COR-L47 (cell line): ENCODE data around the gene DPY19L2.
"Not testable (repeated sequence)": the region's sequence is repeated elsewhere in the genome, so short reads cannot be mapped to it uniquely, and the experiment has no call there.

Source experiments
- DNase-seq: peaks from one replicate; lab custom pipeline; 2025; lab: John Stamatoyannopoulos, UW

Gene DPY19L2

GRCh38 chr12:63663005-63663404, 5.3 kb downstream of the DPY19L2 start:
- DNase-seq: not testable (repeated sequence)

- DNase-seq: not testable (repeated sequence)
Observed at GRCh38 chr12:63658501-63658900, 9.8 kb downstream of the DPY19L2 start.

- DNase-seq: not testable (repeated sequence)
Observed at GRCh38 chr12:63656407-63656806, 11.9 kb downstream of the DPY19L2 start.

DNA sequence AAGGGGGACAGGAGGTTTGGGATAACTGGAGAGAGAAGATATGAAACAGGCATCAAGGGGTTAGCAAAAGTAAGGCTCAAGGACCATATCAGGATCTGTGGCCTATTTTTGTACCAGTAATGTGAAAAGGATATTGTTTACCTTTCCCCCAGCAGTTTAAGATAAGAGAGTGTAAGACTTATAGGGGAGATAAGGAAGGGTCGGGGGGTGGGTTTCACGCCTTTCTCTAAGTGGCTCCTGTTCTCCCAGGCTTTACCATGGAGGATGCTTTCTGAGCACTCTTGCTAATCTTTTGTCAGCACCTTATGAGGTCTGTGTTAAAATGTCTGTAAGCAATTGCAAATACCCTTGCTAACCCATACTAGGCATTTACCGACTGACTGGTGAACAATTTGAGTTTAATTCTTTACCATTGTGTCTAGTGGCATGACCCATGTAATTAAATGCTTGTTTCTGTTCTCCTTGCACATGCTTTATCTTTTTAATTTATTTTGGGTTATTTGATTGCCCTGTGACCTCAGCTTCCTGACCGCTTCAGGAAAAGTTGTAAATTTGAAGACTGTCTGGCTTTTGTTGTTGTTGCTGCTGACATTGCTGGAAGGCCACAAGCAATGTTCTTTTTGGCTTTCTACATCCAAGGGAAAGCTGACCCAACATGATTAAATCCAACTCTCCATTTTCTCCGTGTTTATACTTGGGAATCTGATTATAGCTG, 12.6 kb downstream of the DPY19L2 start:
- DNase-seq: not testable (repeated sequence)

GRCh38 chr12:63654481-63654880, 13.8 kb downstream of the DPY19L2 start:
- DNase-seq: not testable (repeated sequence)

GRCh38 chr12:63649517-63649916, 18.8 kb downstream of the DPY19L2 start:
- not testable (repeated sequence) for DNase-seq

DNA sequence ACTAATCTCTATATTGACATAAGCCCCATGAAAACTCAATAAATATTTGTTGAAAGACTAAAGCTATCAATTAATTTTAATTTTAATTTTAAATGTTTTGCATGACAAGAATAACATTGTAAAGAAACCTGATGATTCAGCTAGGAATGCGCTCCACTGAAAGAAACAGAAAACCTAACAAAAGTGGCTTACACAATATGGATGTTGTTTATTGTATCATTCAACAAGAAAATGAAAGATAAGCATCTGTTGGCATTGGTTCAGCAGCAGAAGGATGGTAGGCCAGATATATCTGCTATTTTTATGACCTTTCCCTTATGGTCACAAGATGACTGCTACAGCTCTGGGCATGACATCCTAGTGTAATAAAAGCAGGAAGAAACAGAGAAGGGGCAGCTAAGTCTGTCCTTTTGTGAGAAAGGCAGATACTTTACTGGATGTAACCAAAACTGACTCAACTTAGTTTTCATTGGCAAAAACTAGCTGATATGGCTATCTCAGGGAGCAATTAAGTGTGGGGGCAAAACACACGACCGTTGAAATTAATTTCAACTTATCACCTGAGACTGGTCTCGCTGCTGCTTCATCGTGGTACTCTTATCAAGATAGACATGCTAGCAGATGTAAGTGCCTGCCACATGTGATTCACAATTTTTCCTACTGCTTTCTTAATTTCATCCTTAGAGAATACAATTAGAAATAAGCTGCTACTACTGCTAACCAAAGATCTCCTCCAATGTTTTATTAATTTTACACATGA, 24.7 kb downstream of the DPY19L2 start:
- not testable (repeated sequence) for DNase-seq

DNA sequence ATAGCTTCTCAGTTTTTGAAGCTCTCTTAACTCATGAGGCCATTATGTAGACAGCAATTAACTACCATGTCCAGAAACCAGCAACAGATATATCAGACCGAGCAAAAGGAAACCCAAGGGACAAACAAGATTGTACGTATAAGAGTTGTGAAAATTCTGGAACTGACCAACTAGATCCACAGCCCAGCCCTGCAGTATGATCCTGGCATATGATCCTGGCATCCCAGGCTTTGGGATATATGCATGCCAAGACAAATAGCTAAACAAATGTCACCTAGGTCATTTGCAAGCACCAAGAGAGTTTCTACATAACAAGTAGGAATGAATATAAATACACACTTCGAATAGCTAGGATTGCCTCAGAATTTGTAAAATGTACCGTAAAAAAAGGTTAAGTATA, 44.0 kb downstream of the DPY19L2 start:
- DNase-seq: not testable (repeated sequence)

DNA sequence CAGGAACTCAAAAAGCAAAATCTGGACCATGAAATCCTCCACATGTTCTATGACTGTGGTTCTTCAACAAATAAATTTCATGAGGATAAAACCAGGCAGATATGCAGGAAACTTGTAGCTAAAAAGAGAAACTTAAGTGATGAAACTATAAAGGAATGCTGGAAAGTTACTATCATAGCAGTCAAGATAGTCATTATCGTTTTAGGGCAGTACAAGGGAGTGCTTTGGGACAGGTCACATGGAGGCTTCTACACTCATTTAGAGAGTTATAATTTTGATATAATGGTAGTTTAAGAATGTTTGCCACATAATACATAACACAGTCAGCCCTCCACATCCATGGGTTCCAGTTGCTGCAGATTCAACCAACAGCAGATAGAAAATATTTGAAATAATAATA, 52.7 kb downstream of the DPY19L2 start:
- DNase-seq: not testable (repeated sequence)

- not testable (repeated sequence) for DNase-seq
Observed at GRCh38 chr12:63611285-63611684, 57.0 kb downstream of the DPY19L2 start.

- DNase-seq: not testable (repeated sequence)
Observed at GRCh38 chr12:63609281-63609680, 59.0 kb downstream of the DPY19L2 start.

GRCh38 chr12:63604985-63605384, 63.3 kb downstream of the DPY19L2 start:
- DNase-seq: not testable (repeated sequence)

GRCh38 chr12:63594828-63595227, 73.5 kb downstream of the DPY19L2 start:
- DNase-seq: not testable (repeated sequence)

DNA sequence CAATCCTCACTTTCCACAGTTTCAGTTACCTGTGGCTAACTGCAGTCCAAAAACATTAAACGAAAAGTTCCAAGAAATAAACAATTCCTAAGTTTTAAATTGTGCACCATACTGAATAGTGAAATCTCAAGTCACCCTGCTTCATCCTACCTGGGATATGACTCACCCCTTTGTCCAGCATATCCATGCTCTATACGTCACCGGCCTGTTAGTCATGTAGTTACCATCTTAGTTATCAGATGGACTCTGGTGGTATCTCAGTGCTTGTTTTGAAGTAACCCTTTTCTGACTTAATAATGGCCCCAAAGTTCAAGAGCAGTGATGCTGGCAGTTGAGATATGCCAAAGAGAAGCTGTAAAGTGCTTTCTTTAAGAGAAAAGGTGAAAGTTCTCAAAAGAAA, 83.9 kb downstream of the DPY19L2 start:
- DNase-seq: not testable (repeated sequence)

DNA sequence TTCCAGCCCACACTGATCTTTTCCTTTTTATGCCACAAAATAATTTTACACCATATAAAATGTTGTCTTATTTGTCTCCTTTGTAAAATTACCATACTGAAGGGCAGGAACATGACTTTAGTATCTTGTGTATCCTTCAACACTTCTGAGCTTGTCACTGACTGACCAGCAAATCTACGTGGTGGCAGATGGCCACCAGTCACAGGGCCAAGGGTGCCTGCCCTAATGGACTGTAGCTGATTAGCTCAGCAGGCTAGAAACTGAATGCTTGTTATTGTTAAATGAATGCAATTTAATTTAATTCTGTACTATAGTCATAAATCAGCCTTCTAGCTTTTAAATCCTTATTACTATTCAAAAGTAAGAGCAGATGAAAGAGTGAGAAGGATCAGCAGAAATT, 85.0 kb downstream of the DPY19L2 start:
- not testable (repeated sequence) for DNase-seq

DNA sequence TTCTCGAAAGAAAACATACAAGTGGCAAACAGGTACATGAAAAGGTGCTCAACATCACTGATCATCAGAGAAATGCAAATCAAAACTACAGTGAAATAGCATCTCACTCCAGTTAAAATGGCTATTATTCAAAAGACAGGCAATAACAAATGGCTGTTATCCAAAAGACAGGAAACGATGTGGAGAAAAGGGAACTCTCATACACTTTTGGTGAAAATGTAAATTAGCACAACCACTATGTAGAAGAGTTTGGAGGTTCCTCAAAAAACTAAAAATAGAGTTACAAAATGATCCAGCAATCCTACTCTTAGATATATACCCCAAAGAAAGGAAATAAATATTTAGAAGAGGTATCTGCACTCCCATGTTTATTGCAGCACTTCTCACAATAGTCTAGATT, 90.7 kb downstream of the DPY19L2 start:
- DNase-seq: not testable (repeated sequence)

DNA sequence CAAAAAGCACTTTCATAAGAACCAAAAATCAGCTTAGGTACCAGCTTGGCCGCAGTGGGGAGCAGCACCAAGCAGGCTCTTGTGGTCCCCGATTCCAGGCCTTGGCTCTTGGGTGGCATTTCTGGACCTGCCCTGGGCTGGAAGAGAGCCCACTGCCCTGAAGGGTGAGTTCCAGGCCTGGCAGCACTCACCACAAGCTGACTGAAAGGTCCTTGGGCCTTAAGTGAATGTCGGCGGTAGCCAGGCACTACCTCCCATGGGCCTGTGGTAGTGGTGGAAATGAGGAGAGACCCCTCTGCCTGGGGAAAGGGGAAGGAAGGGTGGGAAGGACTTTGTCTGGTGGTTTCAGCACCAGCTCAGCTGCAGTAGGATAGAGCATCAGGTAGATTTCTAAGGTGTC, 96.3 kb downstream of the DPY19L2 start:
- DNase-seq: not testable (repeated sequence)

DNA sequence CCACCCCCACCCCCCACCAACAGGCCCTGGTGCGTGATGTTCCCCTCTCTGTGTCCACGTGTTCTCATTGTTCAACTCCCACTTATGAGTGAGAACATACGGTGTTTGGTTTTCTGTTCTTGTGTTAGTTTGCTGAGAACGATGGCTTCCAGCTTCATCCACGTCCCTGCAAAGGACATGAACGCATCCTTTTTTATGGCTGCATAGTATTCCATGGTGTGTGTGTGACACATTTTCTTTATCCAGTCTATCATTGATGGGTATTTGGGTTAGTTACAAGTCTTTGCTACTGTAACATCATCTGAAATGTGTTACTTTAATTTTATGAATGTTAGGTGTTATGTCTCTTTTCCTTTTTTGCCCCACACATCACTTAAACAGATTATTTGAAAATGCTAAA, 109.8 kb downstream of the DPY19L2 start:
- not testable (repeated sequence) for DNase-seq

DNA sequence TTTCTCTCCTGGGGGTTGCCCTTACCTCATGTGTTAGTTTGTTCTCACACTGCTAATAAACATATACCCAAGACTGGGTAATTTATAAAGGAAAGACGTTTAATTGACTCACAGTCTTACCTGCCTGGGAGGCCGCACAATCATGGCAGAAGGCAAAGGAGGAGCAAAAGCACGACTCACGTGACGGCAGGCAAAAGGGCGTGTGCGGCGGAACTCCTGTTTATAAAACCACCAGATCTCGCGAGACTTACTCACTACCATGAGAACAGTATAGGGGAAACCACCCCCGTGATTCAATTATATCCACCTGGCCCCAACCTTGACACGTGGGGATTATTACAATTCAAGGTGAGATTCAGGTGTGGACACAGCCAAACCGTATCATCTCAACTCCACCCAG, 116.9 kb downstream of the DPY19L2 start:
- DNase-seq: not testable (repeated sequence)

DNA sequence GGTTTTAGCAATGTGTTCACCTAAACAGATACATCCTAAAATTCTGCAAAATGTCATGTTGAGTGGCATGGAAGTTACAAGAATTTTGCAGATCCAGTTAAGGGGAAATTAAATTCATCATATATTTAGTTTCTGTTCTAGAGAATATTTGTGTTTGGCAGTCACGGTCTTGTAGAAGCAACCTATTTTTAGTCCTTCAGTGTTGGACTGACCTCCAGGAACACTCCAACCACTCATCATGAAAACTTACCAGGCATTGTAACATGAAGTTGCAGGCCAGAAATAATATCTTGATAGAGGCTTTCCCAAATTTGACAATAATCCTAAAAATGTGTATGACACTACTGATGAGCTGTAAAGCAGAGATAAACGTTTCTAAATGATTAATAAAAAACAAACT, 119.3 kb downstream of the DPY19L2 start:
- not testable (repeated sequence) for DNase-seq

- not testable (repeated sequence) for DNase-seq
Observed at GRCh38 chr12:63545298-63545916, 122.9 kb downstream of the DPY19L2 start.

DNA sequence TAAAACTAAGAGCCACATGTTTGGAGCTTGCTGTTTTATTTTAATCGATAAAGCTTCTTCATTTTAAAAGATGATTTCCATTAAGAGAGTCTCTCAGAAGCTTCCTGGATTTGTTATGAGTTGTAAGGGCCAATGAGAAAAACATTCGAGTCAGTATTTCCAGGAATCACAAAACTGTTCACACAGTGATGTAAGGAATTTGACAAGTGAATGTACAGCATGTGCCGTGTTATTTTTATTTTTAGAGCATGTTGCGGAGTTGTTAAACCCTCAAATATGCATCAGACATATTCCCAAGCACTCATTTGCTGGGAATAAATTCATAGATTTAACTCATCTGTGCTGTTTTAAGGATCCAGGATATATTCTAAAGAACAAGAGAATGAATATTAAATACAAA, 129.6 kb downstream of the DPY19L2 start:
- not testable (repeated sequence) for DNase-seq

GRCh38 chr12:63537838-63538237, 130.5 kb downstream of the DPY19L2 start:
- not testable (repeated sequence) for DNase-seq
